ENCODE data around the gene GPC4.

The GPC4 gene

GRCh38 chrX:133380711-133381619 is 34.3 kb downstream of the GPC4 start:
- Histone ChIP-seq H3K4me1 (ENCODE audit: control insufficient read depth, low read depth, low read length) (peaks cover 15% of the 10 kb centered on the region), H3K9ac (ENCODE audit: low read length) (no peak overlapping the region), H3K27ac (ENCODE audit: low read length) (no peak overlapping the region), H3K9me3 (ENCODE audit: control insufficient read depth, low read depth, low read length) (peaks cover 4% of the 10 kb centered on the region), H3K36me3 (ENCODE audit: control insufficient read depth, low read depth, low read length) (no peaks in the 10 kb centered on the region), H3K27me3 (ENCODE audit: control insufficient read depth, insufficient read depth, low read length) (no peaks in the 10 kb centered on the region), H3K4me3 (ENCODE audit: low read length) (no peak overlapping the region)

- Histone ChIP-seq H3K4me1 (ENCODE audit: control insufficient read depth, low read depth, low read length) (peaks cover 9% of the 10 kb centered on the region), H3K27me3 (ENCODE audit: control insufficient read depth, insufficient read depth, low read length) (no peaks in the 10 kb centered on the region), H3K27ac (ENCODE audit: low read length) (no peak overlapping the region)
Measured at GRCh38 chrX:133376422-133376821, 38.9 kb downstream of the GPC4 start.

GRCh38 chrX:133375615-133376340 is 39.5 kb downstream of the GPC4 start:
- no peak overlapping the region for H3K9ac ChIP-seq (ENCODE audit: low read length)
- H3K27ac ChIP-seq (ENCODE audit: low read length), result no peak overlapping the region
- peaks cover 12% of the 10 kb centered on the region for H3K4me1 ChIP-seq (ENCODE audit: control insufficient read depth, low read depth, low read length)
- H3K27me3 ChIP-seq (ENCODE audit: control insufficient read depth, insufficient read depth, low read length), result no peaks in the 10 kb centered on the region
- peaks cover 4% of the 10 kb centered on the region for H3K9me3 ChIP-seq (ENCODE audit: control insufficient read depth, low read depth, low read length)
- H3K36me3 ChIP-seq (ENCODE audit: control insufficient read depth, low read depth, low read length), result no peaks in the 10 kb centered on the region
- H3K4me3 ChIP-seq (ENCODE audit: low read length), result no peak overlapping the region

More at GRCh38 chrX:133376422-133376821, 38.9 kb downstream of the GPC4 start:
- no peak overlapping the region for H3K4me3 ChIP-seq (ENCODE audit: low read length)
- H3K9me3 ChIP-seq (ENCODE audit: control insufficient read depth, low read depth, low read length), result no peaks in the 10 kb centered on the region
- H3K36me3 ChIP-seq (ENCODE audit: control insufficient read depth, low read depth, low read length), result no peaks in the 10 kb centered on the region
- H3K9ac ChIP-seq (ENCODE audit: low read length), result no peak overlapping the region

GRCh38 chrX:133374874-133375387 is 40.4 kb downstream of the GPC4 start:
- Histone ChIP-seq H3K36me3 (ENCODE audit: control insufficient read depth, low read depth, low read length) (no peaks in the 10 kb centered on the region), H3K27ac (ENCODE audit: low read length) (no peak overlapping the region), H3K4me1 (ENCODE audit: control insufficient read depth, low read depth, low read length) (peaks cover 16% of the 10 kb centered on the region), H3K4me3 (ENCODE audit: low read length) (no peak overlapping the region), H3K9ac (ENCODE audit: low read length) (no peak overlapping the region), H3K9me3 (ENCODE audit: control insufficient read depth, low read depth, low read length) (peaks cover 13% of the 10 kb centered on the region), H3K27me3 (ENCODE audit: control insufficient read depth, insufficient read depth, low read length) (no peaks in the 10 kb centered on the region)

- no peak overlapping the region for H3K27ac ChIP-seq (ENCODE audit: low read length)
- peaks cover 16% of the 10 kb centered on the region for H3K4me1 ChIP-seq (ENCODE audit: control insufficient read depth, low read depth, low read length)
- peaks cover 13% of the 10 kb centered on the region for H3K9me3 ChIP-seq (ENCODE audit: control insufficient read depth, low read depth, low read length)
- no peaks in the 10 kb centered on the region for H3K36me3 ChIP-seq (ENCODE audit: control insufficient read depth, low read depth, low read length)
- no peak overlapping the region for H3K9ac ChIP-seq (ENCODE audit: low read length)
- H3K27me3 ChIP-seq (ENCODE audit: control insufficient read depth, insufficient read depth, low read length), result no peaks in the 10 kb centered on the region
- no peak overlapping the region for H3K4me3 ChIP-seq (ENCODE audit: low read length)
Measured at GRCh38 chrX:133373386-133374079, 41.8 kb downstream of the GPC4 start.

- no peak overlapping the region for H3K9ac ChIP-seq (ENCODE audit: low read length)
- H3K27ac ChIP-seq (ENCODE audit: low read length), result no peak overlapping the region
- peaks cover 7% of the 10 kb centered on the region for H3K4me1 ChIP-seq (ENCODE audit: control insufficient read depth, low read depth, low read length)
- H3K9me3 ChIP-seq (ENCODE audit: control insufficient read depth, low read depth, low read length), result peaks cover 13% of the 10 kb centered on the region
- no peak overlapping the region for H3K4me3 ChIP-seq (ENCODE audit: low read length)
- H3K27me3 ChIP-seq (ENCODE audit: control insufficient read depth, insufficient read depth, low read length), result no peaks in the 10 kb centered on the region
- no peaks in the 10 kb centered on the region for H3K36me3 ChIP-seq (ENCODE audit: control insufficient read depth, low read depth, low read length)
Measured at GRCh38 chrX:133370696-133371275, 44.5 kb downstream of the GPC4 start.

- Histone ChIP-seq H3K27me3 (ENCODE audit: control insufficient read depth, insufficient read depth, low read length) (no peaks in the 10 kb centered on the region), H3K9ac (ENCODE audit: low read length) (no peak overlapping the region), H3K36me3 (ENCODE audit: control insufficient read depth, low read depth, low read length) (no peaks in the 10 kb centered on the region), H3K4me1 (ENCODE audit: control insufficient read depth, low read depth, low read length) (peaks cover 7% of the 10 kb centered on the region), H3K9me3 (ENCODE audit: control insufficient read depth, low read depth, low read length) (peaks cover 17% of the 10 kb centered on the region), H3K4me3 (ENCODE audit: low read length) (no peak overlapping the region), H3K27ac (ENCODE audit: low read length) (no peak overlapping the region)
Measured at GRCh38 chrX:133369065-133369464, 46.2 kb downstream of the GPC4 start.

GRCh38 chrX:133366735-133367134 is 48.6 kb downstream of the GPC4 start:
- no peak overlapping the region for H3K4me3 ChIP-seq (ENCODE audit: low read length)
- peaks cover 11% of the 10 kb centered on the region for H3K4me1 ChIP-seq (ENCODE audit: control insufficient read depth, low read depth, low read length)

GRCh38 chrX:133365871-133366611 is 49.2 kb downstream of the GPC4 start:
- Histone ChIP-seq H3K4me3 (ENCODE audit: low read length) (no peak overlapping the region), H3K9ac (ENCODE audit: low read length) (no peak overlapping the region), H3K4me1 (ENCODE audit: control insufficient read depth, low read depth, low read length) (peaks cover 10% of the 10 kb centered on the region), H3K27me3 (ENCODE audit: control insufficient read depth, insufficient read depth, low read length) (no peaks in the 10 kb centered on the region), H3K36me3 (ENCODE audit: control insufficient read depth, low read depth, low read length) (no peaks in the 10 kb centered on the region), H3K9me3 (ENCODE audit: control insufficient read depth, low read depth, low read length) (peaks cover 21% of the 10 kb centered on the region), H3K27ac (ENCODE audit: low read length) (no peak overlapping the region)

More at GRCh38 chrX:133366735-133367134, 48.6 kb downstream of the GPC4 start:
- no peaks in the 10 kb centered on the region for H3K36me3 ChIP-seq (ENCODE audit: control insufficient read depth, low read depth, low read length)
- no peaks in the 10 kb centered on the region for H3K27me3 ChIP-seq (ENCODE audit: control insufficient read depth, insufficient read depth, low read length)
- no peak overlapping the region for H3K9ac ChIP-seq (ENCODE audit: low read length)
- H3K27ac ChIP-seq (ENCODE audit: low read length), result no peak overlapping the region
- peaks cover 23% of the 10 kb centered on the region for H3K9me3 ChIP-seq (ENCODE audit: control insufficient read depth, low read depth, low read length)

GRCh38 chrX:133364865-133365264 is 50.4 kb downstream of the GPC4 start:
- H3K27me3 ChIP-seq (ENCODE audit: control insufficient read depth, insufficient read depth, low read length), result no peaks in the 10 kb centered on the region
- no peak overlapping the region for H3K4me3 ChIP-seq (ENCODE audit: low read length)

More at GRCh38 chrX:133364865-133365264, 50.4 kb downstream of the GPC4 start:
- Histone ChIP-seq H3K9ac (ENCODE audit: low read length) (no peak overlapping the region), H3K36me3 (ENCODE audit: control insufficient read depth, low read depth, low read length) (no peaks in the 10 kb centered on the region), H3K4me1 (ENCODE audit: control insufficient read depth, low read depth, low read length) (peaks cover 7% of the 10 kb centered on the region), H3K9me3 (ENCODE audit: control insufficient read depth, low read depth, low read length) (peaks cover 9% of the 10 kb centered on the region), H3K27ac (ENCODE audit: low read length) (no peak overlapping the region)

All from iPS-18a (cell line).